PC-9 (cell line): Measurements from ENCODE around the gene TSC22D3.

Experiments
- CTCF ChIP-seq: fragments of 200-600 bp; sonication (generic); conservative IDR thresholded peaks from 2 replicates; pipeline ENCODE4 v1.6.1; 2017; ENCODE audit warnings: mixed run types, antibody characterized with exemption, mild to moderate bottlenecking, moderate library complexity
- EZH2 ChIP-seq: fragments of 200-600 bp; sonication (generic); IDR thresholded peaks from 2 replicates; pipeline ENCODE4 v1.8.0; 2017; ENCODE audit warnings: antibody characterized with exemption, low read depth

GRCh38 chrX:107675823-107676555 is 99.6 kb downstream of the TSC22D3 start:
- TF ChIP-seq CTCF, result no peak
- TF ChIP-seq EZH2, result no peak
